GM12801 (cell line): ENCODE results near the gene PSENEN.

Experiments
- TF ChIP-seq, protein P1 (sequence below): IDR thresholded peaks from one replicate; pipeline ENCODE4 v1.5.1; 2011; ENCODE audit warnings: control low read depth; ENCODE audit not compliant: insufficient read length; ENCODE audit errors: extremely low read depth

Gene PSENEN

DNA sequence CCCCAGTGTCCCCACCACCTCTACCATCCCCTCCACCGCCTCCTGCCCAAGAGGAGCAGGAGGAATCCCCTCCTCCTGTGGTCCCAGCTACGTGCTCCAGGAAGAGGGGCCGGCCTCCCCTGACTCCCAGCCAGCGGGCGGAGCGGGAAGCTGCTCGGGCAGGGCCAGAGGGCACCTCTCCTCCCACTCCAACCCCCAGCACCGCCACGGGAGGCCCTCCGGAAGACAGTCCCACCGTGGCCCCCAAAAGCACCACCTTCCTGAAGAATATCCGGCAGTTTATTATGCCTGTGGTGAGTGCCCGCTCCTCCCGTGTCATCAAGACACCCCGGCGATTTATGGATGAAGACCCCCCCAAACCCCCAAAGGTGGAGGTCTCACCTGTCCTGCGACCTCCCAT, 24.8 kb upstream of the PSENEN start:
- TF ChIP-seq, protein P1, sequence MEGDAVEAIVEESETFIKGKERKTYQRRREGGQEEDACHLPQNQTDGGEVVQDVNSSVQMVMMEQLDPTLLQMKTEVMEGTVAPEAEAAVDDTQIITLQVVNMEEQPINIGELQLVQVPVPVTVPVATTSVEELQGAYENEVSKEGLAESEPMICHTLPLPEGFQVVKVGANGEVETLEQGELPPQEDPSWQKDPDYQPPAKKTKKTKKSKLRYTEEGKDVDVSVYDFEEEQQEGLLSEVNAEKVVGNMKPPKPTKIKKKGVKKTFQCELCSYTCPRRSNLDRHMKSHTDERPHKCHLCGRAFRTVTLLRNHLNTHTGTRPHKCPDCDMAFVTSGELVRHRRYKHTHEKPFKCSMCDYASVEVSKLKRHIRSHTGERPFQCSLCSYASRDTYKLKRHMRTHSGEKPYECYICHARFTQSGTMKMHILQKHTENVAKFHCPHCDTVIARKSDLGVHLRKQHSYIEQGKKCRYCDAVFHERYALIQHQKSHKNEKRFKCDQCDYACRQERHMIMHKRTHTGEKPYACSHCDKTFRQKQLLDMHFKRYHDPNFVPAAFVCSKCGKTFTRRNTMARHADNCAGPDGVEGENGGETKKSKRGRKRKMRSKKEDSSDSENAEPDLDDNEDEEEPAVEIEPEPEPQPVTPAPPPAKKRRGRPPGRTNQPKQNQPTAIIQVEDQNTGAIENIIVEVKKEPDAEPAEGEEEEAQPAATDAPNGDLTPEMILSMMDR: no peak

DNA sequence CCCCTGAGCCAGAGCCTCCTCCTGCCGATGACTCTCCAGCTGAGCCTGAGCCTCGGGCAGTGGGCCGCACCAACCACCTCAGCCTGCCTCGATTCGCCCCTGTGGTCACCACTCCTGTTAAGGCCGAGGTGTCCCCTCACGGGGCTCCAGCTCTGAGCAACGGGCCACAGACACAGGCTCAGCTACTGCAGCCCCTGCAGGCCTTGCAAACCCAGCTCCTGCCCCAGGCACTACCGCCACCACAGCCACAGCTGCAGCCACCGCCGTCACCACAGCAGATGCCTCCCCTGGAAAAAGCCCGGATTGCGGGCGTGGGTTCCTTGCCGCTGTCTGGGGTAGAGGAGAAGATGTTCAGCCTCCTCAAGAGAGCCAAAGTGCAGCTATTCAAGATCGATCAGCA, 24.1 kb upstream of the PSENEN start:
- TF ChIP-seq, protein P1: no peak

DNA sequence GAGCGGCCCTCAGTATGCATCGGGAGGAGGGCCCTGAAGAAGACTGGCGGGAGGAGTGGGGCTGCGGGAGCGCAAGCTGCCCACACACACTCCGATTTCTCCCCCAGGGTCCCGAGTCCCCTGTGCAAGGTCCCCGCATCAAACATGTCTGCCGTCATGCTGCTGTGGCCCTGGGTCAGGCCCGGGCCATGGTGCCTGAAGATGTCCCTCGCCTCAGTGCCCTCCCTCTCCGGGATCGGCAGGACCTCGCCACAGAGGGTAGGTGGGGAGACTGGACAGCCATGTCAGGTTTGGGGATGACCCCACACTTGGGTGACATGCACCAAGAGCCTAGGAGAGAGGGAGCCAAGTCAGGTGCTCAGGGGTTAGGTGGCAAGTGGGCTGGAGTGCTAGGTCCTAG, 23.0 kb upstream of the PSENEN start:
- TF ChIP-seq, protein P1: no peak

DNA sequence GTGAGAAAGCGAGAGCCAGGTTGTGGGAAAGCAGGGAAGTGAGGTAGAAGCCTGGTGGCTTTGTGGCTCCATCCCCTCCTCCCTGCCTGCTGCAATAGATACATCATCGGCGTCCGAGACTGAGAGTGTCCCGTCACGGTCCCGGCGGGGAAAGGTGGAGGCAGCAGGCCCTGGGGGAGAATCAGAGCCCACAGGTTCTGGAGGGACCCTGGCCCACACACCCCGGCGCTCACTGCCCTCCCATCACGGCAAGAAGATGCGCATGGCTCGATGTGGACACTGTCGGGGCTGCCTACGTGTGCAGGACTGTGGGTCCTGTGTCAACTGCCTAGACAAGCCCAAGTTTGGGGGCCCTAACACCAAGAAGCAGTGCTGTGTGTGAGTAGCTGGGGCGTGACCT, 22.6 kb upstream of the PSENEN start:
- TF ChIP-seq, protein P1: no peak

DNA sequence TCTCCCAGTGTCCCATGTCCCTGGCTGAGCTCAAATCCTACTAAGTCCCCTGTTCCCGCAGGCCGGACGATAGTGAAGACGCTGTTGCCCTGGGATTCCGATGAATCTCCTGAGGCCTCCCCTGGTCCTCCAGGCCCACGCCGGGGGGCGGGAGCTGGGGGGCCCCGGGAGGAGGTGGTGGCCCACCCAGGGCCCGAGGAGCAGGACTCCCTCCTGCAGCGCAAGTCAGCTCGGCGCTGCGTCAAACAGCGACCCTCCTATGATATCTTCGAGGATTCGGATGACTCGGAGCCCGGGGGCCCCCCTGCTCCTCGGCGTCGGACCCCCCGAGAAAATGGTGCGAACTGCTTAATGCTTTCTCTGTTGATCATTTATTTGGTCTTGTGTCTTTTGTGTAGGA, 21.8 kb upstream of the PSENEN start:
- TF ChIP-seq, protein P1: no peak

DNA sequence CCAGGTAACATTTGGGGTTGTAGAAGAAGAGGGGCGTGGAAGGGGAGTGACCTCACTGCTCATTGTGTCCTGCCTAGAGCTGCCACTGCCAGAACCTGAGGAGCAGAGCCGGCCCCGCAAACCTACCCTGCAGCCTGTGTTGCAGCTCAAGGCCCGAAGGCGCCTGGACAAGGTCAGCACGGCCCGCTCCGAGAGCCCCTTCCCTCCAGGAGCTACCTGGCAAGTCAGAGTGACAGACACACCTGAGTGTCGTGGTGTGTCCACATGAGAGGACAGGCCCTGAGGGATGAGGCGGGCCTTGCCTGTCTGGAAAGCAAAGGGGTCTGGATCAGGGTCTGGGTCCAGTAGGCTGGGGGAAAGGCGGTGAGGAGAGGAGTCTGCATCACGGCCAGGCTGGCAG, 20.9 kb upstream of the PSENEN start:
- TF ChIP-seq, protein P1: no peak

DNA sequence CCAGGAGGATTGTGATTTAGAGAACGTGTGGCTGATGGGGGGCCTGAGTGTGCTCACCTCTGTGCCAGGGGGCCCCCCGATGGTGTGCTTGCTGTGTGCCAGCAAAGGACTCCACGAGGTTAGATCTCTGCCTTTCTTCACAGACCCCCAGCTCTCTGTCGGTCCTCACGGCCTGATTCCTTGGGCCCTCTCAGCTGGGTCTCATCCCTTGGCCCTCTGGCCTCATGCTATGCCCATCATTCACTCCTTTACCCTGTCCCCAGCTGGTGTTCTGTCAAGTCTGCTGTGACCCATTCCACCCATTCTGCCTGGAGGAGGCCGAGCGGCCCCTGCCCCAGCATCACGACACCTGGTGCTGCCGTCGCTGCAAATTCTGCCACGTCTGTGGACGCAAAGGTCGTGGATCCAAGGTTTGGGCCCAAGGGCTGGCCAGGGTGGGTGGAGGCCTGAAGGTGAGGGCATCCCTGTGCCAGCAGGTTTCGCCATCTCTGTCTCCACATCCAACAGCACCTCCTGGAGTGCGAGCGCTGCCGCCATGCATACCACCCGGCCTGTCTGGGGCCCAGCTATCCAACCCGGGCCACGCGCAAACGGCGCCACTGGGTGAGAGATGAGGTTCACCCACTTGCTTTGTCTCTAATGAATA, 20.1 kb upstream of the PSENEN start:
- TF ChIP-seq, protein P1: no peak
